Renal cortical epithelial cell (primary cell): ENCODE measurements around the gene SCN8A. TPM values are rescaled to one million over a fixed set of nuclear protein-coding genes. Genes with fewer than 3 reads are reported as not detected.
"Not testable (repeated sequence)": the region's sequence is repeated elsewhere in the genome, so short reads cannot be mapped to it uniquely, and the experiment has no call there.

Experiments
- DNase-seq: peaks from one replicate; pipeline ENCODE4 v3.0.0-alpha.2; 2011; ENCODE audit warnings: low read depth
- total RNA-seq: library from RNA; depleted of rRNA; stranded (reverse); fragments of >200 nt; gene quantifications from 2 replicates; pipeline ENCODE4 v1.2.3, GENCODE V29; 2014

The SCN8A gene
- 1.0 and 1.1 TPM in 2 replicates for total RNA-seq

DNA sequence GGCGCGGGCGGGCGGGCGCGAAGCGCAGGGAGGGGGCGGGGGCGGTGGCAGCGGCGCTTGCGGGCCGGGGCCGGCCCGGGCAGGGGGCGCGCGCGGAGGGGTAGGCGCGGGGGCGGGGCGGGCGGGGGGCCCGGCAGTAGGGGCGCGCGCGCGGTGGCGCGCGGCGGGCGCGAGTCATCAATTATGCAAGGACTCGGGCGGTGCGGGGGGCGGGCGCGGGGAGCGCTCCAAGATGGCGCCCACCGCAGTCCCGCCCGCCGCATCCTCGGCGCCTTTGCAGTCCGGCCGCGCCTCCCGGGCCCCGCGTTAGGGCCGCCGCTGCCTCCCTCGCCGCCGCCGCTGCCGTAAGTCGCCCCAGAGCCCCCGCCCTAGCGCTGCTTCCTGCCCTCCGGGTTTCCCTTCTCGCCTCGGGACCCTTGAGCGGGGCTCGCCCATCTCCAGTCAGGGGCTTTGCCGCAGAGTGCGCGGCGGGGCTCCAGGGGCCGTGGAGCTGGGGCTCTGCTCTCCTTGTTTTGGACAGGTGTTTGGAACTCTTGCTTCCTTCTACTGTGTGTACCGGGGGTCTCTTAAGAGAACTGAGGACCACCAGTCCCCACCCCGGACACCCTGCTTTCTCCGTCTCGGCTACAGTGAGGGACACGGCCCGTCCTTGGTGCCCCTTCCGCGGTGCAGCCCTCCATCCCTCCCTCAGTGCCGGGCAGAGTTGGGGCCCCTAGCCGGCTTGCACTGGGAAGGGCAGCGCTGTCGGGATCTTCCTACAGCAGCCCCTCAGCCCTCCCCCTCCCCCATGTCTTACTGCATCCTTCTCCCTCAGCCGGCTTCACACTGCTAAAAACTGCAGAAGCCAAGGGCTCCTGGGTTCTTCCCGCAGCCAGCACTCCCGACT, at the start of gene SCN8A:
Gene SCN8A, plus strand, starts transcription at position 218 of the 886 bp plus-strand sequence. CDS start 71,585 bp downstream, outside the sequence.
- DNase-seq = no peak

DNA sequence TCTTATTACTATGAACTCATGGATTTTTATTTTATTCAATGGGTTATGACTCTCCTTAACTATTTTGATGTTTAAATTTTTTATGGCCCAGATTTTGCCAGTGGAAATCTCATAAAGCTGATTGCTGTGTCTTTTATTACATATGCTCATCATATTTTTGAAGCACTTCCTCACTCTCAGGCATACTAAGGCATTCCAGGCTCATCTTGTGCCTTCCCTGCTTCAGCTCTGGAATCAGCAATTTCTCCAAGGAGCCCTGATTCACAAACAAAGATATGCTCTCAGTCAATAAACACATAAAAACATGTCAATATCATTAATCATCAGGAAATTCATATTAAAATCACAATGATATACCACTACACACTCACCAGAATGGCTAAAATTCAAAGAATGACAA, 44.9 kb upstream of the SCN8A start:
- DNase-seq = no peak

GRCh38 chr12:51547606-51548005, 43.4 kb upstream of the SCN8A start:
- no peak for DNase-seq

- DNase-seq = no peak
Observed at GRCh38 chr12:51548241-51548640, 42.8 kb upstream of the SCN8A start.

DNA sequence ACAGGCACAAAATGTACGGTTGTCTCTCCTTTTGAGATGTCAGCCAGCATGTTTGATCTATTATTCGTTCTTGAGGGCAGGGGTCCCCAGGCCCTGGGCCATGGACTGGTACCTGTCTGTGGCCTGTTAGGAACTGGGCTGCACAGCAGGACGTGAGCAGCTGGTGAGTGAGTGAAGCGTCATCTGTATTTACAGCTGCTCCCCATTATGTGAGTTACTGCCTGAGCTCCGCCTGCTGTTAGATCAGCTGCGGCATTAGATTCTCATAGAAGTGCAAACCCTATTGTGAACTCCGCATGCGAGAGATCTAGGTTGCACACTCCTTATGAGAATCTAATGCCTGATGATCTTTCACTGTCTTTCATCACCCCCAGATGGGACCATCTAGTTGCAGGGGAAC, 41.4 kb upstream of the SCN8A start:
- no peak for DNase-seq

DNA sequence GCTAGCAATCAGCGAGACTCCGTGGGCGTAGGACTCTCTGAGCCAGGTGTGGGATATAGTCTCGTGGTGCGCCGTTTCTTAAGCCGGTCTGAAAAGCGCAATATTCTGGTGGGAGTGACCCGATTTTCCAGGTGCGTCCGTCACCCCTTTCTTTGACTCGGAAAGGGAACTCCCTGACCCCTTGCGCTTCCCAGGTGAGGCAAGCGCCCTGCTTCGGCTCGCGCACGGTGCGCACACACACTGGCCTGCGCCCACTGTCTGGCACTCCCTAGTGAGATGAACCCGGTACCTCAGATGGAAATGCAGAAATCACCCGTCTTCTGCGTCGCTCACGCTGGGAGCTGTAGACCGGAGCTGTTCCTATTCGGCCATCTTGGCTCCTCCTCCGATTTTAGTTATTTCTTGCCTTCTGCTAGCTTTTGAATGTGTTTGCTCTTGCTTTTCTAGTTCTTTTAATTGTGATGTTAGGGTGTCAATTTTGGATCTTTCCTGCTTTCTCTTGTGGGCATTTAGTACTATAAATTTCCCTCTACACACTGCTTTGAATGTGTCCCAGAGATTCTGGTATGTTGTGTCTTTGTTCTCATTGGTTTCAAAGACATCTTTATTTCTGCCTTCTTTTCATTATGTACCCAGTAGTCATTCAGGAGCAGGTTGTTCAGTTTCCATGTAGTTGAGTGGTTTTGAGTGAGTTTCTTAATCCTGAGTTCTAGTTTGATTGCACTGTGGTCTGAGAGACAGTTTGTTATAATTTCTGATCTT, 22.6 kb upstream of the SCN8A start:
- not testable (repeated sequence) for DNase-seq

GRCh38 chr12:51579321-51579850, 11.6 kb upstream of the SCN8A start:
- DNase-seq = no peak

GRCh38 chr12:51589060-51589459, 2.0 kb upstream of the SCN8A start:
- DNase-seq = no peak

GRCh38 chr12:51589557-51590176, 1.4 kb upstream of the SCN8A start:
- DNase-seq = no peak

GRCh38 chr12:51590347-51591015, 552 bp upstream of the SCN8A start:
- peak; percentile 7 for DNase-seq

DNA sequence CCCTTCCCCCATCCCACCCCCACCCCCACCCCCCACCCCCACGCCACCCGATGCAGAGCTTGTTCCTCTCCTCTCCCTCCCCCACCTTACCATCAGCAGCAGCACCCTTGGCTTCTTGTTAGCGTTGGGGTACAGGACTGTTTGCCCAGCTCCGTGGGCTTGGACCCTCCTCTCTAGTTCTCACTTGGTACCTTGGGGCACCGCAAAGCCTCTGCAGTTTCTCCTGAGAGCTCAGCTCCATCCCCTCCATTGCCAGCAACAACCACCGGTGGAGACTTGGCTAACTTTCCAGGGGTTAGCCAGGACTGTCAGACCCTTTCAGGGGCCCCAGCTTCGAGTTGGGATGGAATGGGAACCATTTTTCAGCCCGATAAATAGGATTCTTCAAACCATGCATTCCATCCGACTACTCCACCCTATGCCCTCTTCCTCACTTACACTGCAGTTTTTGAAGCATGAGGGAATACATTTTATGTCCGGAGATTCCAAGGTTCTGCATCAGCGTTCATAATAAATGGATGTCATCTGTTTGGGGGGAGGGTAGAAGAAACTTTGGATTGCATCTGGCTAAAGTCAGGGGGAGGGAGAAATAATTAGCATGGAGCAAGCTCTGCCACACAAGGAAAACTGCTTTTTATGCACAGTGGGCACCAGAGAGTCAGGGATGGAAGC, 1.1 kb downstream of the SCN8A start:
- DNase-seq = peak; percentile 2

DNA sequence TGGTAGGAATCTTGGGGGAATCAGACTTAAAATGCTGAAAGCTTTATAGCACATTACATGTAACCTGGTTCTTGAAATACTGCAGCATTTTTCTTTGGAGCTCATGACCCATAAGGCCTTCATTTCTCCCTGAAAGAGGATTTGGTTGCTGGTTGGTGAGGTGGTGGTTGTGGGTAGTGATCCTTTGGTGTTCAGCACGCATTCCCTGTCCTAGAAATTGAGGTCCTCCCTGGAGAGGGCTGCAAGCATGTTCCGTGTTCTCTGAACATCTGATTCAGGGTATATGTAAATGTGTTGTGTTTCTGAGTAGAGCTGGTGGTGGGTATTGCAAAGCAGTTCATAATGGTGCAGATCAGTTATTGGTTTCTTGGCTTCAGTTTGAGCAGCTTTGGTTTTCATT, 2.0 kb downstream of the SCN8A start:
- DNase-seq = no peak

- DNase-seq = peak; percentile 54
Observed at GRCh38 chr12:51593539-51593938, 2.5 kb downstream of the SCN8A start.

DNA sequence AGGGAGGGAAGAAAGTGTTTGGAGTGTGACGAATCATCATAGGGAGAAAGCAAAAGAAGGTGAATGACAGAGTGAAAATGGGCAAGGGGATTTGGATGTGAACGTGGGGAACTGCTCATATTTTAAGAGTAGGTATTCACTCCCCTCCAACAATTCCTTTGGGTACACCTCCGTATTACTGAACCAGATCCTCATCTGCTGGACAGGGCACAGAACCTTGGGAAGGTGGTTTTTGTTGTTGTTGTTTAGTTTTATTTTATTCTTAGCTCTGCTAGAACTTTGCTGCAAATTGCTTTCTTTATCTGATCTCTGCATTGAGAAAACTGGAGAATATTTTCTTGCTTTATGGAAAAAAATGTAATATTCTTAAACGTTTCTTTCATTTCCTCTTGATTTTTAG, 7.1 kb downstream of the SCN8A start:
- DNase-seq = no peak

DNA sequence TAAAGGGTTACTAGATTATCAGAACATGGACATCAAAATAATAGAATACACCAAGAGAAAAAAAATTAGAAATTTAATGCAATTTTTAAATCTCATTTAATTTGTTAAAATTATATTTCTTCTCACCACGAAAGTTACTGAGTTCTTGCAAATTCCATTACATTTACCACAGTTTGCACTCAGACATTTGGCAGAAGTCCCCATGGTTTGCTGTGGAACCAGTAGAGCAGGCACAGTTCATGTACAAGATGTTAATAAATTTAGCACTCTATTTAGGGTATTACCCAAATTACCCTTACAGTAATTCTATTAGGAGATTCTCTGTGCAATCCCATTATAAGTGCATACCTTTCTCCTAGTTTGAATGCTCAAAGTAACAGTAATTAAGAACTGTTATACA, 9.7 kb downstream of the SCN8A start:
- DNase-seq = no peak

- DNase-seq = peak; percentile 18
Observed at GRCh38 chr12:51601241-51601640, 10.2 kb downstream of the SCN8A start.

GRCh38 chr12:51605896-51606295, 14.9 kb downstream of the SCN8A start:
- DNase-seq = not testable (repeated sequence)

- DNase-seq = not testable (repeated sequence)
Observed at GRCh38 chr12:51607197-51607596, 16.2 kb downstream of the SCN8A start.

DNA sequence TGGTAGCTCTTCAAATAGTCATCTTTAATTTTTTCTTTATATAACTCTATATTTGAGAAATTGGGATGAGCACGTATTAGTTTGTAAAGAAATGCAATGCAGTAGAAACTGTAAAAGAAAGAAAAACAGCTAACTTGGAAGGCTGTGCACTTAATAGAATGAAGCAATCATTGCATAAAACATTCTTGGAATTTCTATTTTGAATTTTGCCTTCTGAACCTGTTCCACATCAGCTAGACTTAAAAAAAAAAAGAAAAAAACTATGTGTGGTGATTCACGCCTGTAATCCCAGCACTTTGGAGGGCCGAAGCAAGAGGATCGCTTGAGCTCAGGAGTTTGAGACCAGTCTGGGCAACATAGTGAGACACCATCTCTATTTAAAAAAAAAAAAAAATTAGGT, 29.4 kb downstream of the SCN8A start:
- DNase-seq = peak; percentile 15

GRCh38 chr12:51621156-51621922, 30.3 kb downstream of the SCN8A start:
- no peak for DNase-seq
